A549 (cell line): ENCODE data around the gene DPT. TPM values are rescaled to one million over a fixed set of nuclear protein-coding genes. Genes with fewer than 3 reads are reported as not detected.

ENCODE experiments used
- ATAC-seq, 2 experiments: fragments of 200-7000 bp in 1 of 2; fragments of >200 bp in 1 of 2; cut with Nextera tagmentation in 1 of 2; cut with Tn5 transposase in 1 of 2; 3 replicates each; pipeline versions ENCODE4 v1.8.0 to v1.9.1; 2018 to 2020; ENCODE audit warnings: mild to moderate bottlenecking in 1 of 2, moderate library complexity in 1 of 2
- CTCF ChIA-PET: fragments of 300-600 bp; sonication (Branson Sonifier 250); formaldehyde crosslinking; extraction: SDS; loops from one replicate; lab custom pipeline; 2021; ENCODE audit warnings: antibody characterized with exemption, inconsistent platforms; lab: Yijun Ruan, JAX
- POLR2A ChIA-PET: fragments of 350-600 bp; formaldehyde crosslinking; extraction: SDS; loops from one replicate; lab custom pipeline; 2021; ENCODE audit warnings: antibody characterized with exemption, inconsistent platforms; lab: Yijun Ruan, JAX
- DNase-seq, 2 experiments: peaks; one replicate each; pipeline versions ENCODE4 v3.0.0 to v3.0.0-alpha.2; 2011 to 2016; ENCODE audit warnings: low read depth in 1 of 2, low spot score in 1 of 2
- FAIRE-seq: peaks from 2 replicates; lab custom pipeline; 2011; peaks lifted over from hg19 to GRCh38; lab: Jason Lieb, UNC
- H3K27ac ChIP-seq, 2 experiments: fragments of >200 bp; sonication (Bioruptor Twin); formaldehyde crosslinking; 3 replicates each; pipeline ENCODE4 v1.5.1; 2016 to 2017
- H3K4me1 ChIP-seq: fragments of >200 bp; sonication (Bioruptor Twin); formaldehyde crosslinking; 3 replicates; pipeline ENCODE4 v1.6.1; 2016
- H3K4me2 ChIP-seq: fragments of >200 bp; sonication (Bioruptor Twin); formaldehyde crosslinking; 3 replicates; pipeline ENCODE4 v1.6.1; 2016
- H3K4me3 ChIP-seq: fragments of >200 bp; sonication (Bioruptor Twin); formaldehyde crosslinking; 3 replicates; pipeline ENCODE4 v1.5.1; 2016
- H3K9me3 ChIP-seq: fragments of >200 bp; sonication (Bioruptor Twin); formaldehyde crosslinking; 3 replicates; pipeline ENCODE4 v1.6.1; 2016
- CBX8 ChIP-seq: fragments of 200-600 bp; sonication (generic); IDR thresholded peaks from 2 replicates; pipeline ENCODE4 v1.6.1; 2016
- CEBPB ChIP-seq, 2 experiments: fragments of >200 bp in 1 of 2; sonication (Bioruptor Twin) in 1 of 2; formaldehyde crosslinking in 1 of 2; IDR thresholded peaks; 2 replicates each; pipeline ENCODE4 v1.6.1; 2012 to 2016
- CHD2 ChIP-seq: fragments of 150-350 bp; IDR thresholded peaks from 2 replicates; pipeline ENCODE4 v1.6.1; 2014; ENCODE audit warnings: low read length; ENCODE audit not compliant: partially characterized antibody
- E2F6 ChIP-seq: IDR thresholded peaks from 2 replicates; pipeline ENCODE4 v1.6.1; 2012; ENCODE audit warnings: low read depth, borderline replicate concordance
- EHF ChIP-seq: fragments of 250-450 bp; sonication (Bioruptor Pico); IDR thresholded peaks from 2 replicates; pipeline ENCODE4 v1.5.0; 2020; ENCODE audit warnings: mild to moderate bottlenecking
- ELK1 ChIP-seq: fragments of 150-350 bp; IDR thresholded peaks from 2 replicates; pipeline ENCODE4 v1.6.1; 2014; ENCODE audit warnings: low read depth, mild to moderate bottlenecking, low read length
- EP300 ChIP-seq, 2 experiments: fragments of >200 bp; sonication (Bioruptor Twin); formaldehyde crosslinking; IDR thresholded peaks; 2 replicates in 1 of 2; 3 replicates in 1 of 2; pipeline ENCODE4 v1.6.1; 2016 to 2017
- ESRRA ChIP-seq: fragments of 150-350 bp; IDR thresholded peaks from 2 replicates; pipeline ENCODE4 v1.6.1; 2014; ENCODE audit warnings: mild to moderate bottlenecking, low read length, borderline replicate concordance
- FOSB ChIP-seq: fragments of 250-450 bp; sonication (Bioruptor Pico); IDR thresholded peaks from 2 replicates; pipeline ENCODE4 v1.5.0; 2020; ENCODE audit warnings: mild to moderate bottlenecking, moderate library complexity
- FOSL2 ChIP-seq, 2 experiments: fragments of 450-650 bp in 1 of 2; fragments of >200 bp in 1 of 2; sonication (Bioruptor Twin) in 1 of 2; formaldehyde crosslinking; IDR thresholded peaks; 2 replicates each; pipeline versions ENCODE4 v1.5.0 to v1.6.1; 2016 to 2020; ENCODE audit warnings: mild to moderate bottlenecking in 1 of 2, moderate library complexity in 1 of 2
- FOXS1 ChIP-seq: fragments of 250-450 bp; sonication (Bioruptor Pico); IDR thresholded peaks from 2 replicates; pipeline ENCODE4 v1.5.0; 2020; ENCODE audit warnings: mild to moderate bottlenecking, moderate library complexity
- GATA3 ChIP-seq: IDR thresholded peaks from 2 replicates; pipeline ENCODE4 v1.6.1; 2012; ENCODE audit warnings: borderline replicate concordance
- HOXB13 ChIP-seq: fragments of 250-450 bp; sonication (Bioruptor Pico); IDR thresholded peaks from 2 replicates; pipeline ENCODE4 v1.5.0; 2020; ENCODE audit warnings: low read depth, mild to moderate bottlenecking, moderate library complexity
- JUN ChIP-seq, 2 experiments: fragments of >200 bp; sonication (Bioruptor Twin); formaldehyde crosslinking; IDR thresholded peaks; 2 replicates in 1 of 2; 3 replicates in 1 of 2; pipeline ENCODE4 v1.6.1; 2016 to 2017
- JUNB ChIP-seq: fragments of >200 bp; sonication (Bioruptor Twin); formaldehyde crosslinking; IDR thresholded peaks from 2 replicates; pipeline ENCODE4 v1.6.1; 2016
- KDM5A ChIP-seq: fragments of 200-600 bp; sonication (generic); IDR thresholded peaks from 2 replicates; pipeline ENCODE4 v1.6.1; 2016; ENCODE audit warnings: antibody characterized with exemption, mild to moderate bottlenecking
- NFE2L2 ChIP-seq: fragments of 150-350 bp; conservative IDR thresholded peaks from 2 replicates; pipeline ENCODE4 v1.6.1; 2014; ENCODE audit warnings: low read length
- NPAS2 ChIP-seq: fragments of 250-450 bp; sonication (Bioruptor Pico); IDR thresholded peaks from 2 replicates; pipeline ENCODE4 v1.8.0; 2022; ENCODE audit warnings: mild to moderate bottlenecking, moderate library complexity, borderline replicate concordance
- NR3C1 ChIP-seq: fragments of >200 bp; sonication (Bioruptor Twin); formaldehyde crosslinking; IDR thresholded peaks from 3 replicates; pipeline ENCODE4 v1.6.1; 2017
- PHF8 ChIP-seq: fragments of 200-600 bp; sonication (generic); IDR thresholded peaks from 2 replicates; pipeline ENCODE4 v1.6.1; 2016; ENCODE audit warnings: low read depth, mild to moderate bottlenecking, antibody characterized with exemption, moderate library complexity, borderline replicate concordance
- POLR2A ChIP-seq: IDR thresholded peaks from 2 replicates; pipeline ENCODE4 v1.6.1; 2012; ENCODE audit warnings: mild to moderate bottlenecking, low read length
- POLR2AphosphoS2 ChIP-seq: conservative IDR thresholded peaks from 2 replicates; pipeline ENCODE4 v1.6.1; 2012; ENCODE audit warnings: low read length, improper control_type of control experiment, inconsistent platforms
- RAD21 ChIP-seq, 2 experiments: fragments of >200 bp in 1 of 2; sonication (Bioruptor Twin) in 1 of 2; formaldehyde crosslinking in 1 of 2; IDR thresholded peaks in 1 of 2; conservative IDR thresholded peaks in 1 of 2; 2 replicates in 1 of 2; 3 replicates in 1 of 2; pipeline ENCODE4 v1.6.1; 2012 to 2018; ENCODE audit warnings: inconsistent platforms in 1 of 2
- RARB ChIP-seq: fragments of 250-450 bp; sonication (Bioruptor Pico); IDR thresholded peaks from 2 replicates; pipeline ENCODE4 v1.8.0; 2021; ENCODE audit warnings: mild to moderate bottlenecking, moderate library complexity
- RFX5 ChIP-seq: fragments of 450-650 bp; IDR thresholded peaks from 2 replicates; pipeline ENCODE4 v1.7.1; 2014; ENCODE audit warnings: antibody characterized with exemption, mild to moderate bottlenecking, moderate library complexity
- TFCP2L1 ChIP-seq: fragments of 250-450 bp; sonication (Bioruptor Pico); IDR thresholded peaks from 2 replicates; pipeline ENCODE4 v1.5.0; 2021; ENCODE audit warnings: mild to moderate bottlenecking
- TP53 ChIP-seq: fragments of 250-450 bp; sonication (Bioruptor Pico); IDR thresholded peaks from 2 replicates; pipeline ENCODE4 v1.5.0; 2021; ENCODE audit warnings: mild to moderate bottlenecking, moderate library complexity
- ZC3H11A ChIP-seq: fragments of 450-650 bp; IDR thresholded peaks from 2 replicates; pipeline ENCODE4 v1.6.1; 2014; ENCODE audit warnings: antibody characterized with exemption, mild to moderate bottlenecking
- ZSCAN20 ChIP-seq: fragments of 250-450 bp; sonication (Bioruptor Pico); IDR thresholded peaks from 2 replicates; pipeline ENCODE4 v1.8.0; 2022; ENCODE audit warnings: mild to moderate bottlenecking, moderate library complexity
- WGBS: methylation state at CpG from one replicate; pipeline ENCODE4 v1.1.6; 2017; ENCODE audit errors: missing lambda C conversion rate; 5-methylcytosine and 5-hydroxymethylcytosine counted together
- polyA plus RNA-seq, 4 experiments: library from polyadenylated mRNA; depleted of rRNA in 3 of 4; stranded (reverse); fragments of >200 nt; fragmentation: RNase III in 1 of 4; extraction: RNeasy Plus Mini Kit Qiagen cat#74134 plus additional on column Dnase treatment in 1 of 4; gene quantifications; 2 replicates in 3 of 4; 3 replicates in 1 of 4; pipeline ENCODE4 v1.2.3, GENCODE V29; 2011 to 2017
- TF ChIP-seq, protein P1 (sequence below): fragments of >200 bp; sonication (Bioruptor Twin); formaldehyde crosslinking; IDR thresholded peaks from 3 replicates; pipeline ENCODE4 v1.5.1; 2016
- TF ChIP-seq, protein P2 (sequence below): fragments of 200-600 bp; sonication (generic); IDR thresholded peaks from 2 replicates; pipeline ENCODE4 v1.6.1; 2016; ENCODE audit warnings: antibody characterized with exemption, mild to moderate bottlenecking, moderate library complexity

Gene DPT
- polyA plus RNA-seq, 2 of the 4 experiments (the other 2 are of a cell fraction): not detected

GRCh38 chr1:168762473-168762872, 33.5 kb upstream of the DPT start:
- Histone ChIP-seq H3K4me3 (no peak overlapping the region), H3K4me2 (no peak overlapping the region), H3K9me3 (no peaks in the 10 kb centered on the region), H3K4me1 (no peaks in the 10 kb centered on the region), H3K27ac (no peak overlapping the region)
- ATAC-seq (no peak), DNase-seq (no peak), FAIRE-seq (no peak)
- ChIA-PET POLR2A (no interaction called here), CTCF (interaction anchor here (1.4 to 1.6 kb wide), 2 partner anchors 45 to 159 kb away, joined by 3 to 4 read pairs; no protein-coding TSS in a partner anchor)
- TF ChIP-seq, protein P1, sequence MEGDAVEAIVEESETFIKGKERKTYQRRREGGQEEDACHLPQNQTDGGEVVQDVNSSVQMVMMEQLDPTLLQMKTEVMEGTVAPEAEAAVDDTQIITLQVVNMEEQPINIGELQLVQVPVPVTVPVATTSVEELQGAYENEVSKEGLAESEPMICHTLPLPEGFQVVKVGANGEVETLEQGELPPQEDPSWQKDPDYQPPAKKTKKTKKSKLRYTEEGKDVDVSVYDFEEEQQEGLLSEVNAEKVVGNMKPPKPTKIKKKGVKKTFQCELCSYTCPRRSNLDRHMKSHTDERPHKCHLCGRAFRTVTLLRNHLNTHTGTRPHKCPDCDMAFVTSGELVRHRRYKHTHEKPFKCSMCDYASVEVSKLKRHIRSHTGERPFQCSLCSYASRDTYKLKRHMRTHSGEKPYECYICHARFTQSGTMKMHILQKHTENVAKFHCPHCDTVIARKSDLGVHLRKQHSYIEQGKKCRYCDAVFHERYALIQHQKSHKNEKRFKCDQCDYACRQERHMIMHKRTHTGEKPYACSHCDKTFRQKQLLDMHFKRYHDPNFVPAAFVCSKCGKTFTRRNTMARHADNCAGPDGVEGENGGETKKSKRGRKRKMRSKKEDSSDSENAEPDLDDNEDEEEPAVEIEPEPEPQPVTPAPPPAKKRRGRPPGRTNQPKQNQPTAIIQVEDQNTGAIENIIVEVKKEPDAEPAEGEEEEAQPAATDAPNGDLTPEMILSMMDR: no peak
- TF ChIP-seq ZSCAN20 (CRISPR knock-in tag) (no peak), CBX8 (no peak), EP300 (IDR thresholded peaks at IDR 0.05) (no peak), ELK1 (no peak), POLR2AphosphoS2 (no peak), NR3C1 (no peak)
- WGBS: 51% methylated on average over 4 of the region's 4 CpGs

DNA sequence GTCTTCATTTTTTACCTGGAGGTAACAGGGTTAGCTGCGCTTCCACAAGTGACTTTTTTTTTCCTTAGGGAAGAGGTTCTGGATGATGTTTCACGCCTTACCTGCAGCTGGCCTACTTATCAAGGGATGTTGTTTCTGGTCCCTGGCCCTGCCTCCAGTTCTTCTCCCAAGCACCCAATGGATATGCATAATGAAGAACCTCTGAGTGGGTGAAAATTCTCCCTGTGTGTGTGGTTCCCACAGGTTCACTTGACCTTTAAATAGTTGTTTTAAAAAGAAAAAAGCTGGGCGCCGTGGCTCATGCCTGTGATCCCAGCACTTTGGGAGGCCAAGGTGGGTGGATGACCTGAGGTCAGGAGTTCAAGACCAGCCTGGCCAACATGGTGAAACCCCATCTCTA, 31.8 kb upstream of the DPT start:
- H3K27ac ChIP-seq: no peak overlapping the region
- H3K4me2 ChIP-seq: no peak overlapping the region
- no peak overlapping the region for H3K4me3 ChIP-seq
- DNase-seq (no peak), ATAC-seq (no peak), FAIRE-seq (no peak)
- H3K4me1 ChIP-seq: no peaks in the 10 kb centered on the region
- WGBS: 88% methylated on average over 4 of the region's 4 CpGs
- CTCF ChIA-PET: interaction anchor here (1.0 to 1.6 kb wide), 2 partner anchors 11 to 321 kb away, joined by 3 to 4 read pairs; no protein-coding TSS in a partner anchor
- TF ChIP-seq KDM5A (no peak), POLR2A (no peak), E2F6 (no peak), PHF8 (no peak), FOSB (CRISPR knock-in tag) (no peak), JUNB (no peak), GATA3 (no peak), HOXB13 (CRISPR knock-in tag) (no peak), JUN (IDR thresholded peaks at IDR 0.05) (no peak), RAD21 (conservative IDR thresholded peaks at IDR 0.05 in 1 of 2, IDR thresholded peaks at IDR 0.05 in 1 of 2) (no peak), NFE2L2 (no peak), ESRRA (no peak), FOXS1 (CRISPR knock-in tag) (no peak), RARB (no peak), TP53 (CRISPR knock-in tag) (no peak)
- POLR2A ChIA-PET: no interaction called here
- no peaks in the 10 kb centered on the region for H3K9me3 ChIP-seq

DNA sequence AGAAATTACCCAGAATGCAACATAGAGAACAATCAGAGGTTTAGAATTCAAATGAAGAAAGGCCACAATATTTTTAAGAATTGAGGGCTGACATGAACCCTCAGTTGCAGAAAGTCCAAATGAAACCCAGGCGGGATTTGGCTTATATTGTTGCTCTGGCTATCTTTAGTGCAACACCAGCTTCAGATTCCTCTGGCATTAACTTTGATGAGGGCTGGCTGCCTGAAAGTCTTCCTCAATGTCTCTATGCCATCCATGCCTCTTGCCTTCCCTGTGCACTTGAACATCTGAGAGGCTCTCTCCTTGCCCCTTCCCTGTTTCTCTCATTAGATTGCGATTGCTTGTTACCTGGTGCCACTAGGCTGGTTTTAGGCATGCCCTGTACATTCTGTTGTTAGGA, 31.2 kb upstream of the DPT start:
- DNase-seq: no peak
- ChIA-PET CTCF (interaction anchor here (1.6 kb wide), 1 partner anchor 11 kb away, joined by 4 read pairs; no protein-coding TSS in a partner anchor), POLR2A (no interaction called here)
- H3K4me2 ChIP-seq: no peak overlapping the region
- WGBS: 94% methylated on average over 2 of the region's 2 CpGs
- H3K9me3 ChIP-seq: no peaks in the 10 kb centered on the region
- H3K4me3 ChIP-seq: no peak overlapping the region
- no peak overlapping the region for H3K27ac ChIP-seq
- ATAC-seq: no peak
- FAIRE-seq: no peak
- no peaks in the 10 kb centered on the region for H3K4me1 ChIP-seq
- TF ChIP-seq CHD2 (no peak), RFX5 (no peak), NFE2L2 (no peak), CEBPB (IDR thresholded peaks at IDR 0.05) (no peak), ZC3H11A (no peak), FOSL2 (IDR thresholded peaks at IDR 0.05) (no peak), FOSL2 (CRISPR knock-in tag; IDR thresholded peaks at IDR 0.05) (no peak), TFCP2L1 (CRISPR knock-in tag) (no peak), EHF (CRISPR knock-in tag) (no peak), JUN (IDR thresholded peaks at IDR 0.05) (no peak), NPAS2 (CRISPR knock-in tag) (no peak)
- TF ChIP-seq, protein P2, sequence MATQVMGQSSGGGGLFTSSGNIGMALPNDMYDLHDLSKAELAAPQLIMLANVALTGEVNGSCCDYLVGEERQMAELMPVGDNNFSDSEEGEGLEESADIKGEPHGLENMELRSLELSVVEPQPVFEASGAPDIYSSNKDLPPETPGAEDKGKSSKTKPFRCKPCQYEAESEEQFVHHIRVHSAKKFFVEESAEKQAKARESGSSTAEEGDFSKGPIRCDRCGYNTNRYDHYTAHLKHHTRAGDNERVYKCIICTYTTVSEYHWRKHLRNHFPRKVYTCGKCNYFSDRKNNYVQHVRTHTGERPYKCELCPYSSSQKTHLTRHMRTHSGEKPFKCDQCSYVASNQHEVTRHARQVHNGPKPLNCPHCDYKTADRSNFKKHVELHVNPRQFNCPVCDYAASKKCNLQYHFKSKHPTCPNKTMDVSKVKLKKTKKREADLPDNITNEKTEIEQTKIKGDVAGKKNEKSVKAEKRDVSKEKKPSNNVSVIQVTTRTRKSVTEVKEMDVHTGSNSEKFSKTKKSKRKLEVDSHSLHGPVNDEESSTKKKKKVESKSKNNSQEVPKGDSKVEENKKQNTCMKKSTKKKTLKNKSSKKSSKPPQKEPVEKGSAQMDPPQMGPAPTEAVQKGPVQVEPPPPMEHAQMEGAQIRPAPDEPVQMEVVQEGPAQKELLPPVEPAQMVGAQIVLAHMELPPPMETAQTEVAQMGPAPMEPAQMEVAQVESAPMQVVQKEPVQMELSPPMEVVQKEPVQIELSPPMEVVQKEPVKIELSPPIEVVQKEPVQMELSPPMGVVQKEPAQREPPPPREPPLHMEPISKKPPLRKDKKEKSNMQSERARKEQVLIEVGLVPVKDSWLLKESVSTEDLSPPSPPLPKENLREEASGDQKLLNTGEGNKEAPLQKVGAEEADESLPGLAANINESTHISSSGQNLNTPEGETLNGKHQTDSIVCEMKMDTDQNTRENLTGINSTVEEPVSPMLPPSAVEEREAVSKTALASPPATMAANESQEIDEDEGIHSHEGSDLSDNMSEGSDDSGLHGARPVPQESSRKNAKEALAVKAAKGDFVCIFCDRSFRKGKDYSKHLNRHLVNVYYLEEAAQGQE: no peak
